HFF-Myc (cell line): ENCODE data around the gene PTPRN2.
"Not testable (repeated sequence)": the region's sequence is repeated elsewhere in the genome, so short reads cannot be mapped to it uniquely, and the experiment has no call there.

Experiments
- DNase-seq: peaks from one replicate; pipeline ENCODE4 v3.0.0-alpha.2; 2011; ENCODE audit warnings: low read depth; ENCODE audit errors: extremely low read depth
- H3K4me3 ChIP-seq: replicated peaks from 2 replicates; pipeline ENCODE4 v1.5.1; 2011; ENCODE audit warnings: low read depth, mild to moderate bottlenecking, control low read depth, low read length
- TF ChIP-seq, protein P1 (sequence below): IDR thresholded peaks from 2 replicates; pipeline ENCODE4 v1.5.1; 2012; ENCODE audit warnings: mild to moderate bottlenecking, low read depth, low read length, control low read depth; ENCODE audit errors: missing control alignments

Gene PTPRN2

DNA sequence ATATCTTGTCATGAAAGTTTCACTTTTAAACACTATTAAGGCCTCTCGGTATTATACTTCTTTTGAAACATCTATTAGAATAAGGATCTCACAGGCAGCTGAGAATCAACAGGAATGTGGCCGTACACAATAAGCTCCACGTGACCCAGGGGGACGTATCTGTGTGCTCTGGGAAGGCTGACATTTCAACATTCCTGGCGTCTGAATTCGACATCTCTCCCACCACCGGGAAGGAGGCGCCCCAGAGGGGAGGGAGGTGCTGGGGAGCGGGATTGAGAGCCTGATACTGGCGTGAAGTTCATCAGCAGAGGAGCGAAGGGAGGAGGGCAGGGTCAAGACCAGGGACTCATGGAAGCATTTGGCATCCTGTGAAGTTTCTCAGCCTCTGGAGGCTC is 849.6 kb downstream of the PTPRN2 start:
- no peak for DNase-seq
- no peak overlapping the region for H3K4me3 ChIP-seq
- TF ChIP-seq, protein P1, sequence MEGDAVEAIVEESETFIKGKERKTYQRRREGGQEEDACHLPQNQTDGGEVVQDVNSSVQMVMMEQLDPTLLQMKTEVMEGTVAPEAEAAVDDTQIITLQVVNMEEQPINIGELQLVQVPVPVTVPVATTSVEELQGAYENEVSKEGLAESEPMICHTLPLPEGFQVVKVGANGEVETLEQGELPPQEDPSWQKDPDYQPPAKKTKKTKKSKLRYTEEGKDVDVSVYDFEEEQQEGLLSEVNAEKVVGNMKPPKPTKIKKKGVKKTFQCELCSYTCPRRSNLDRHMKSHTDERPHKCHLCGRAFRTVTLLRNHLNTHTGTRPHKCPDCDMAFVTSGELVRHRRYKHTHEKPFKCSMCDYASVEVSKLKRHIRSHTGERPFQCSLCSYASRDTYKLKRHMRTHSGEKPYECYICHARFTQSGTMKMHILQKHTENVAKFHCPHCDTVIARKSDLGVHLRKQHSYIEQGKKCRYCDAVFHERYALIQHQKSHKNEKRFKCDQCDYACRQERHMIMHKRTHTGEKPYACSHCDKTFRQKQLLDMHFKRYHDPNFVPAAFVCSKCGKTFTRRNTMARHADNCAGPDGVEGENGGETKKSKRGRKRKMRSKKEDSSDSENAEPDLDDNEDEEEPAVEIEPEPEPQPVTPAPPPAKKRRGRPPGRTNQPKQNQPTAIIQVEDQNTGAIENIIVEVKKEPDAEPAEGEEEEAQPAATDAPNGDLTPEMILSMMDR: no peak

DNA sequence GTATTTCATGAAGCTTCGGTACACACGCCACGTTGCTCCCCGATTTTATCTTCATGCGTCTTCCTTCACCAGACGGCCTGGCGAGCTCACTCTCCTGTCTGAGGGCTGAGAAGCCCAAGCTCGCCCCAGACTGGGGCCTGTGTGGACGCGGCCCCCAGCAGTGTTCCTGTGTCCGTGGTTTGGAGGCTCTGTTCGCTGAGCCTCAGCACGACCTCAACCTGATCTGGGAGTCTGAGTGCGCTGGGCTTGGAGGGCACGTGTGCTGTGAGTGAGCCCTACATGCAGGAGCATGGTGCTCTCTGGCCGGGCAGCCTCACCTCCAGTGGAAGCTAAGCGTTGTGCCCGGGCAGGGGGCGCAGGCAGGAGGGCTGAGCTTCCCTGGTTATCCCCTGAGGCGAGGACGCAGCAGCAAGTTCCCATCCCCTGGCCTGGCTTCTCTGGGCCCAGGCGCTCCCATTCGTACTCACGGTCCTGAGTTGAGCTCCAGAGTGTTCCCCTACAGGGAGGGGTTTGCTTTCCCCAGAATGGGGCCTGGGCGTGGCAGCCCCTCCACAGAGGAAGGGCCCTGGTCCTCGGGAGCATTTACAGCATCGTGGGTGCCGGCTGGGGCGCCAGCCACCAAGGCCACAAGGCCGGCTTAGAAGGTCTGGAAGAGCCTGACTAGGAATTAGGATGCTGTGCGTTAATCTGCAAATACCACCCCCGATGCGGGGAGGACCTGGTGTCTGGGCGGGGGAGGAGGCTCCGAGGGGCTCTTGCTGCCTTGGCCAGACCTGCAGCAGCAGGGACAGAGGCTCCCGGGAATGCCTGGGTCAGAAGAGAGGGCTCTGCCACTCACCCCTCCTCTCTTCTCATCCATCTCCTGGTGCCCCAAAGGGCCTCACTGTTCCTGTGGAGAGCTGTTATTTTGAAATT is 850.2 kb downstream of the PTPRN2 start:
- no peak overlapping the region for H3K4me3 ChIP-seq
- no peak for DNase-seq
- TF ChIP-seq, protein P1: no peak

DNA sequence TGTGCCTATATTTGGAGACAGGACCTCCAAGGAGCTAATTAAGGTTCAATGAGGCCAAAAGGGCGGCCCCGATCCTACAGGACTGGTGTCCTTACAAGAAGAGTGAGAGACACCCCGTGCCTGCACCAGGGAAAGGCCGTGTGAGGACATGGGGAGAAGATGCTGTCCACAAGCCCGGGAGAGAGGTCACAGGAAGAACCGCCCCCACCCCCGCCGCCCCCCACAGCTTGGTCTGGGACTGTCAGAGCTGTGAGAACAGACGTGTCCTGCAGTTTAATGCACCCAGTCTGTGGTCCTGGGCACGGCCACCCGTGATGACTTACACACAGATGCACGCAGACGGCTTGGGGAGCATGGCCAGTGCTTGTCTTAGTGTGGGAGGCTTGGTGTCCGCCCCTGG is 851.3 kb downstream of the PTPRN2 start:
- TF ChIP-seq, protein P1: no peak
- H3K4me3 ChIP-seq: no peak overlapping the region
- DNase-seq: no peak

DNA sequence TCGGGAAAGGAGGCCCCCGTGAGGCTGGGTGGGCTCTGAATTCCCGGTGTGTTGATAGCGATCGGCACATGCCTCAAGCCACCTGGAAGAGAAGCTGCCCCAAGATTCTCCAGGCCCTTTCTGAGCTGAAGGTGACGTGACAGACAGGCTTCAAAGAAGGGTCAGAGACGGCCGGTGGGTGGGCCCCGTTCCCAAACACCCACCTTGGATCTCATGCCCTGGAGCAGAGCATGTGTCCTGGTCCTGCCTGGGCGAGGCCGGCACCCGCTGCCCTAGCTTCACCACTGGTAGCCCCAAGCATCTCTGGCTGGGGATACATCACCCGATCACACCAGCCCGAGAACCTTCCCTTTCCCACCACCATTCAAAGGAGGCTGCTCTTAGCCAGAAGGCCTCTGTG is 851.8 kb downstream of the PTPRN2 start:
- TF ChIP-seq, protein P1: no peak
- H3K4me3 ChIP-seq: no peak overlapping the region
- DNase-seq: no peak

DNA sequence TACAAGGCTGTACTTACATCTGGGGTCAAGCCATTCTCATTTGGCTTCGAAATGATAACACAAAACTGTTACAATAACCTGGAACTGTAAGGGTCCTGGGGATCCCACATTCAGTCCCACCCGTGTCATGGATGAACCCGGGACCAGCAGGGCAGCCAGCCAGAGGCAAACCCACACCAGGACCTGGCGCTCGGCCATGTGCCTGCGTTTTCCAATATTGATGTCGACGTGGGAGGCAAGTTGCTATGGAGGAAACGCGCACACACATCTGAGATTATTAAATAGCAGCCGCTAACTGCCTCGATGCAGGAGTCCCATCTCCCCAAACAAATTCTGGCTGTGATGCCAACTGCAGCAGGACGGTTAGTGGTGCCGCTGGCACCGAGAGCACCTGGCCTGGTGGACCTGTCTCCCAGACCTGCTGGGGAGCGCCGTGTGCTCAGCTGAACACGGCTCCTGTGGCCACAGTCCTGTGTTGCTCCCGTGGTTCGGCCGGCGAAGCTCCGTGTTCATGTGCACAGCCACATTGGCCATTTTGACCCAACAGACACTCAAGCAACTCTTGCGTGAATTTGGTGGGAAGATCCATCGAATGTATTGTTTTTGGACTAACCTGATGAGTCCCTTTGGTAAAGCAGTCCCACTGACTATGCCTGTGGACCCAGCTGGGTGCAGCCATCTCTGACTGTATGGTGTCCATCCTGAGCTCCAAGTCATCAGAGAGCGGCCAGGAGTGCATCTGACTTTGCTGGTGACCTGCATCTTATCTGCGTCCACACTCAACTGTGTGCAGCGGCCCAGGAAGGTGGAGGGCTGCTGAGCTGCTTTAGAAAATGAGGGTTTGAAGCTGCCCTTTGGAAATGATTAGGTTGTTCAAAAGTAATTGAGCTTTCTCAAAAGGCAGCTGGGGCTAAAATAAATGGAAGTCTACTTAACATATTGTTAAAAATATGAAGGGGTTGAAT is 852.7 kb downstream of the PTPRN2 start:
- H3K4me3 ChIP-seq: no peak overlapping the region
- DNase-seq: no peak
- TF ChIP-seq, protein P1: no peak

DNA sequence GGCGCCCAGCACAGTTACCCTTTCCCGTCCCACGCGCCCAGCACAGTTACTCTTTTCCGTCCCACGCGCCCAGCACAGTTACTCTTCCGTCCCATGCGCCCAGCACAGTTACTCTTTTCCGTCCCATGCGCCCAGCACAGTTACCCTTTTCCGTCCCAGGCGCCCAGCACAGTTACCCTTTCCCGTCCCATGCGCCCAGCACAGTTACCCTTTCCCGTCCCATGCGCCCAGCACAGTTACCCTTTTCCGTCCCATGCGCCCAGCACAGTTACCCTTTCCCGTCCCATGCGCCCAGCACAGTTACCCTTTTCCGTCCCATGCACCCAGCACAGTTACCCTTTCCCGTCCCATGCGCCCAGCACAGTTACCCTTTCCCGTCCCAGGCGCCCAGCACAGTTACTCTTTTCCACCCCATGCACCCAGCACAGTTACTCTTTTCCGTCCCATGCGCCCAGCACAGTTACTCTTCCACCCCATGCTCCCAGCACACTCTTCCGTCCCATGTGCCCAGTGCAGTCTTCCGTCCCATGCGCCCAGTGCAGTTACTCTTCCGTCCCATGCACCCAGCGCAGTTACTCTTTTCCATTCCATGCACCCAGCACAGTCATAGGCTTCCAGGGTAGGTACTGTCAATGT is 853.7 kb downstream of the PTPRN2 start:
- not testable (repeated sequence) for H3K4me3 ChIP-seq

More for the DNA sequence above, 853.7 kb downstream of the PTPRN2 start:
- DNase-seq: not testable (repeated sequence)
